Astrocyte of the spinal cord (primary cell): ENCODE data around the gene SCGB1C2.

Source experiments
- DNase-seq: peaks from one replicate; pipeline ENCODE4 v3.0.0; 2011; ENCODE audit warnings: low read depth, low spot score
- H3K4me3 ChIP-seq: 2 replicates; pipeline ENCODE4 v1.5.1; 2011; ENCODE audit warnings: low read depth, mild to moderate bottlenecking, low read length, moderate library complexity
- in situ Hi-C: cut with HindIII; loops from 2 replicates; pipeline ENCODE4 v1.10.0; 2017; ENCODE audit warnings: low sequenced_read_pairs
- TF ChIP-seq, protein P1 (sequence below): IDR thresholded peaks from 2 replicates; pipeline ENCODE4 v1.5.1; 2012; ENCODE audit warnings: low read depth, mild to moderate bottlenecking, low read length, inconsistent platforms

SCGB1C2 gene

DNA sequence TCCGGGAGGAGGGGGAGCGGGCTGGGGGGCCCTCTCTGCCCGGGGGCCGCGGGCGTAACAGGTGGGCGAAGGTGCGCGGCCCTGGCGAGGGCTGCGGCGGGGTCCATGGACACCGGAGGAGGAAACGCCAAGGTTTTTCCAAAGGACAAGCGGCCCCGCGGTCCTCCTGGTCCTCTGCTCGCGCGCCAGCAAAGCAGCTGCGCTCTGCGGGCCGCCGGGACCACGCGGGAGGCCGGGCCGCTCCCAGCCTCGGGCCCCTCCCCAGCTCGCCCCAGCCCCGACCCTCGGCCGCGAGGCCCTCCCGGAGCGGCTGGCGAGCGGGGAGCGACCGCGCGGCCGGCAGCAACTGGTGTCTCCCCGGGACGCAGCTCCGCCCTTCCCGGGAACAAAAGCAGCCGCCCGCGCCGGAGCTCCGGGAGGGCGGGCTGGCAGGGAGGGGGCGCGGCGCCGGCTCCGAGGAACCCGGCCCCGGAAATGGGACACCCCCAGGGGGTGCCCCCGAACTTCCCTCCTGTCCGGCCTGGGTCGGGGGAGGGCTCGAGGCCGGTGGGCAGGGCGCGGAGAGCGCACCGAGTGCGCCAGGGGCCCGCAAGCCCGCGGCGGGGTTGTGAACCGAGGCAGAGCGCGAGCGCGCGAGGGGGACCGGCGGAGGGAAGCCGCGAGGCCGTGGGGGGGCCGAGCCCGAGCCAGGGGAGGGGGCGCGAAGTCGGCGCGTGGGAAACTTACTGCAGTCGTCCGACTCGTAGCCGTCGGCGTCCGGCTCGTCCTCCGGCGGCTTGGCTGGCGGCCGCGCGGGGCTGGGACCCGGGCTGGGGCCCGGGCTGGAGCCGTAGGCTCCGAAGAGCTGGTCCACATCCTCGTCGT is 43.2 kb downstream of the SCGB1C2 start:
- TF ChIP-seq, protein P1, sequence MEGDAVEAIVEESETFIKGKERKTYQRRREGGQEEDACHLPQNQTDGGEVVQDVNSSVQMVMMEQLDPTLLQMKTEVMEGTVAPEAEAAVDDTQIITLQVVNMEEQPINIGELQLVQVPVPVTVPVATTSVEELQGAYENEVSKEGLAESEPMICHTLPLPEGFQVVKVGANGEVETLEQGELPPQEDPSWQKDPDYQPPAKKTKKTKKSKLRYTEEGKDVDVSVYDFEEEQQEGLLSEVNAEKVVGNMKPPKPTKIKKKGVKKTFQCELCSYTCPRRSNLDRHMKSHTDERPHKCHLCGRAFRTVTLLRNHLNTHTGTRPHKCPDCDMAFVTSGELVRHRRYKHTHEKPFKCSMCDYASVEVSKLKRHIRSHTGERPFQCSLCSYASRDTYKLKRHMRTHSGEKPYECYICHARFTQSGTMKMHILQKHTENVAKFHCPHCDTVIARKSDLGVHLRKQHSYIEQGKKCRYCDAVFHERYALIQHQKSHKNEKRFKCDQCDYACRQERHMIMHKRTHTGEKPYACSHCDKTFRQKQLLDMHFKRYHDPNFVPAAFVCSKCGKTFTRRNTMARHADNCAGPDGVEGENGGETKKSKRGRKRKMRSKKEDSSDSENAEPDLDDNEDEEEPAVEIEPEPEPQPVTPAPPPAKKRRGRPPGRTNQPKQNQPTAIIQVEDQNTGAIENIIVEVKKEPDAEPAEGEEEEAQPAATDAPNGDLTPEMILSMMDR: no peak
- no peak overlapping the region for H3K4me3 ChIP-seq
- in situ Hi-C loops: no loop called here
- DNase-seq: no peak

DNA sequence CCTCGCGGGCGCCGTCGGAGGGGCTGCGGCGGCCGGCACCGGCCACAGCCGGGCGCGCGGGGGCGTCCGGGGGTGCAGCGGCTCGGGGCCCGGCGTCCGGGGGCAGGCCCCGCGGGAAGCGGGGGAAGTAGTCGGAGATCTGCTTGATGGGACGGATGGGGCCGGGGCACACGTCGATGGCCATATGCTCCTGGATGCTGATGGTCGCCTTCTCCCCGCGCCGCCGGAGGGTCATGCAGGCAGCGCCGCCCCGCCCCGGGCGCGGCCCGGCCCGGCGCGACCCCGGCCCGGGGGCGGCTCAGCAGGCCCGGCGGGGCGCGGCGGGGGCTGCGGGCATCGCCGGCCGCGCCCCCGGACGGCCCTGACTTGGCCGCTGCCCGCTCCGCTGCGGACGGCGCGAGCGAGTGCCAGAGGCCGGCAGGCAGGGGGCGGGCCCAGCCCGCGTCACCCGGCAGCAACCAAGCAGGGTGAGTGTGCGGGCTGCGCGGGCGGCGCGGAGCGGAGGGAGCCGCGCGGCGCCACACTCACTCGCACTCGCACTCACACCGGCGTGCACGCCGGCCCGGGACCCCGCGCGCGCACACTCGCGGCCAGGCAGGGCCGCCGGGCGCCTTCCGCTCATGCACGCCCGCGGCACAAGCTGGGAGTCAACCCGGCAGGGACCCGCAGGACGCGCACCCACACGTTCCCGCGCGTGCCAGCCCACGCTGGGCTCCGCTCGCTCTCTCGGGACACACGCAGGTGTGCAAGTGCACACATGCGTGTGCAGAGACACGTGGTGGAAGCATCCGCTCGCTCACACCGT is 44.1 kb downstream of the SCGB1C2 start, which contains the start of gene DOC2B:
Gene DOC2B, minus strand, starts transcription at position 406 of the 805 bp plus-strand sequence. Its CDS starts 171 bp downstream, at position 235.
- DNase-seq: no peak
- no peak within 1 kb of the TSS for H3K4me3 ChIP-seq
- in situ Hi-C loops: no loop called here
- TF ChIP-seq, protein P1: no peak

DNA sequence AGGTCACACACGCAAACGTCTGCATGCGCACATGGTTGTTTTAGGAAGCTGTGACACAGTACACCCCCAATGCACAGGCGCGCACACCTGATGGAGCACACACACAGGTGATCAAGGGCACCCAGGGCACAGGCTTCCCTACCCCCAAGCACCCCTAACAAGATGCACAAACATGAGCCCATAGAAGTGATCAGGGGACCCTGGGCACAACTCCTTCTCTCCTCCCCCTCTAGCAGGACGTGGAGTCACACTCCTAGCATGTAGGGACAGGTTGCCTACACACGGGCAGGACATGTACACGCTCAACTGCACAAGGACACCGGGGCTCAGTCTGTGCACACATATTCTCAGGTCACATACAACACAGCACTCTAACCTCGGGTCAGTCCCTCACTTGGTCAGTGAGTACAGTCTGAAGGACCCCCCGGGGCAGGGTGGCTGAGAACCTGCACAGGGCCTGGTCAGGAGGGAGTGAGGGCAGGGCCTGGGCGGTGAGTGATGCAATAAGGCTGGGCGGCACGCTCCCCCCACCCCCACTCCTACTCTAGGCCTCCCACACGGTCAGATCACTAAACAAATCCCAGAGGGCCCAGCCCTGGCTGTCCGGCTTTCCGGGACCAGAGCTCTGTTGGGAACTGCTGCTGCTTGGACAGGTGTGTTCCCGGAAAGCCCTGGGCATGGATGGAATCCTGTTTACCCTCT is 44.8 kb downstream of the SCGB1C2 start:
- in situ Hi-C loops: no loop called here
- DNase-seq: no peak
- H3K4me3 ChIP-seq: no peak overlapping the region
- TF ChIP-seq, protein P1: no peak

DNA sequence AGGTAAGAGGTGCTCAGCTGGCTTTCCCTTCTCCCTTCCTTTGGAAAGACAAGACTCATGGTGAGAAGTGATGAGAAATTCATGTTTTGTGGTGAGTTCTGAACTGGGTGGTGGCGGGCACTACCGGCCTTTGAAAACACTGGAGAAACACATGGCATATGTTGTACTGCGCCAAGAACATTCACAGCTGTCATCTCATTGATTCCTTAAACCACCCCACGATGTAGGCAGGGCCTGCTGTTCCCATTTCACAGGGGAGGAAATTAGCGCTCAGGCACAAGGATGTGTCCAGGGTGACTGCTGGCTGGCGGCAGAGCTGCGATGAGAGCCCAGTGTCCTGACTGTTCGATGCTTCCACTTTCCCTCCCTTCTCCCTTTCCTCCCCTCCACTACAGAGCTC is 45.7 kb downstream of the SCGB1C2 start:
- in situ Hi-C loops: no loop called here
- no peak for DNase-seq
- TF ChIP-seq, protein P1: no peak
- no peak overlapping the region for H3K4me3 ChIP-seq

DNA sequence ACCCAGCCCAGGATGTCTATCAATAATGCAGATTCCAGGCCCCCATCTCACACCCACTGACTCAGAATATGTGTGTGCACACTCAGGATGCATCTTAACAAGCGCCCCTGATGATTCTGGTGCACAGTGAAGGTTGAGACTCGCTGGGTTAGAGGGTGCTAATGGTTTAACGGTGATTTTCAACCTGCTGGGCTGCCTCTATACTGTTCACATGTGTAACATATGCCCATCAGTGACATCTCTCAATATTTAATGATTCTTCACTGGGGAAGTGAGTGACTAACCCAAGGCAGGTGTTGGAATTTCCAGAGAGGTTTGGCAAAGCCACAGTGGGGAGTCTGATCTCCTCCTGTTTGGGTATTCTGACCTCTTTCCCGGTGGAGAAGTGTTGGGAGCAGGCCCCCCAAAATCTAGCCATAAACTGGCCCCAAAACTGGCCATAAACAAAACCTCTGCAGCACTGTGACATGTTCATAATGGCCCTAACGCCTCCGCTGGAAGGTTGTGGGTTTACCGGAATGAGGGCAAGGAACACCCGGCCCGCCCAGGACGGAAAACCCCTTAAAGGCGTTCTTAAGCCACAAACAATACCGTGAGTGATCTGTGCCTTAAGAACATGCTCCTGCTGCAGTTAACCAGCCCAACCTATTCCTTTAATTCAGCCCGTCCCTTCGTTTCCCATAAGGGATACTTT is 48.2 kb downstream of the SCGB1C2 start:
- TF ChIP-seq, protein P1: no peak
- no peak overlapping the region for H3K4me3 ChIP-seq
- in situ Hi-C loops: no loop called here
- no peak for DNase-seq

DNA sequence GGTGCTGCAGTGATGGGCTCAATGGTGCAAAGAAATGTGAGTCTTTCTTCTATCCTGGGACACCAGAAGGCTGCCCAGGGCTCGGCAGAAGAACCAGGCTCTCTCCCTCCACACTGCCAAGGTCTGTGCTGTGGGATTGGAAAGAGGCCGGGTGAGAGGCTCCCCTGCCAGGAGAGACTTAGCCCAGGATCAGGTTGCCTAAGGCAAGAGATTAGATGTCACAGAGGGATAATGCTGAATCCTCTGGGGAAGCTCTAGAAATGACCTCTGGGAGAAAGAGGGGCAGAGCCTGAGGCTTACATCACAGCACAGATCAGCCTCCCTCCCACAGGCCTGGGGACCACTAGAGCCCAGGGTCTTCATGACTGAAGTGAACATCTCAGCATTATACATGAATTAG is 49.8 kb downstream of the SCGB1C2 start:
- in situ Hi-C loops: no loop called here
- H3K4me3 ChIP-seq: no peak overlapping the region
- no peak for DNase-seq

More for the DNA sequence above, 49.8 kb downstream of the SCGB1C2 start:
- TF ChIP-seq, protein P1: no peak
